Nephron progenitor cell (in vitro differentiated cells): ENCODE data around the gene FAM72B.
"Not testable (repeated sequence)": the region's sequence is repeated elsewhere in the genome, so short reads cannot be mapped to it uniquely, and the experiment has no call there.

Experiments
- DNase-seq: peaks from one replicate; pipeline ENCODE4 v3.0.0; 2021
- H3K27ac Mint-ChIP-seq: 2 replicates; pipeline ENCODE4 v1.8.0; 2021; ENCODE audit warnings: mild to moderate bottlenecking, moderate library complexity, mixed read lengths
- H3K27me3 Mint-ChIP-seq: 2 replicates; pipeline ENCODE4 v1.8.0; 2021; ENCODE audit warnings: mild to moderate bottlenecking, low read depth, mixed read lengths; ENCODE audit not compliant: poor library complexity
- H3K36me3 Mint-ChIP-seq: 2 replicates; pipeline ENCODE4 v1.8.0; 2021; ENCODE audit warnings: low read depth, mixed read lengths
- H3K4me1 Mint-ChIP-seq: 2 replicates; pipeline ENCODE4 v1.8.0; 2021; ENCODE audit warnings: mixed read lengths
- H3K4me3 Mint-ChIP-seq: 2 replicates; pipeline ENCODE4 v1.8.0; 2021; ENCODE audit warnings: mild to moderate bottlenecking, moderate library complexity, mixed read lengths
- H3K9me3 Mint-ChIP-seq: 2 replicates; pipeline ENCODE4 v1.8.0; 2021; ENCODE audit warnings: mild to moderate bottlenecking, moderate library complexity, mixed read lengths

Gene FAM72B

DNA sequence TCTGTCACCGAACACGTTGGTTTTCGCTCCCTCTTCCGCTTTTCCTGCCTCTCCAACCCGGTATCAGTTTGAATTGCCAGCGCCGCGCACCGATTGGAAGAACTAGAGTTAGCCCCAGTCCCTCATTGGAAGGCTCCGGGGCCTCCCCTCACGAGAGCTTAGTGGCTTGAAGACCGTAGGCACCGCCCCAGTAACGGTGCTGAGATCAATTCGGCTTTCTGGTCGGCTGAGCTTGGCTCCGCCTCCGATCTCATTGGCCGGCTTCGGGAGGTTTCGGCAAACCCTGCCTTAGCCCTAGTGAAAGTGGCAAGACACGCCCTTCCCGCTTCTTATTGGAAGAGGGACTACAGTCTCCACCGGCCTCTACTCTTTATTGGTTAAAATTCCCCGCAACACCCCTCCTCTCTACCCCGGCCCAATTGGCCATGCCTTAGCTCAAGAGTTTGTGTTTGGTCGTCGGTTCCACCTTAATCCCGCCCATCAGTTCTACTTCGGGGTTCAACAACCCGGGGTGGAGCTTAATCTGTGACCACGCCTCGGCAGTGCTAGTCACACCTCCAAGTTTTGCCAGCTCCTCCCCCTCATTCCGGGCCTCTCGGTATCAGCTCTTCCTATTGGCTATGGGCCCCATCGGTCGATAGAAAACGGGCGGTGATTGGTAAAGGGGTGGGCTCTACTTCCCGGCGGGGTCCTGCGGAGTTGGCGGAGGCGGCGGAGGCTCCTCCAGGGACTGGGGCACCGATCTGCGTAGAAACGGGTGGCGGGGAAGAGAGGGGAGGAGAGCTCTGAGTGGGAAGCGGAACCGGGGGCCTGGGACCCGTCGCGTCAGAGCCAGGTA, at the start of gene FAM72B, which contains the start of gene SRGAP2C:
Gene FAM72B (minus strand): TSS at position 51 of the 838 bp plus-strand sequence. CDS start 851 bp downstream, outside the sequence.
Gene SRGAP2C (plus strand): TSS at position 686 of the 838 bp plus-strand sequence. CDS start 2,472 bp downstream, outside the sequence.
- not testable (repeated sequence) for H3K27me3 Mint-ChIP-seq, H3K36me3 Mint-ChIP-seq, H3K9me3 Mint-ChIP-seq, H3K4me1 Mint-ChIP-seq
- Mint-ChIP-seq H3K27ac (peak within 1 kb of the TSS; percentile 48), H3K4me3 (peak within 1 kb of the TSS; percentile 89)
- peak; percentile 80 for DNase-seq

GRCh38 chr1:121232445-121233125, 48.4 kb upstream of the FAM72B start:
- not testable (repeated sequence) for H3K36me3 Mint-ChIP-seq, DNase-seq, H3K9me3 Mint-ChIP-seq, H3K4me3 Mint-ChIP-seq, H3K27ac Mint-ChIP-seq, H3K27me3 Mint-ChIP-seq, H3K4me1 Mint-ChIP-seq

GRCh38 chr1:121230636-121231035, 46.5 kb upstream of the FAM72B start:
- not testable (repeated sequence) for H3K36me3 Mint-ChIP-seq

DNA sequence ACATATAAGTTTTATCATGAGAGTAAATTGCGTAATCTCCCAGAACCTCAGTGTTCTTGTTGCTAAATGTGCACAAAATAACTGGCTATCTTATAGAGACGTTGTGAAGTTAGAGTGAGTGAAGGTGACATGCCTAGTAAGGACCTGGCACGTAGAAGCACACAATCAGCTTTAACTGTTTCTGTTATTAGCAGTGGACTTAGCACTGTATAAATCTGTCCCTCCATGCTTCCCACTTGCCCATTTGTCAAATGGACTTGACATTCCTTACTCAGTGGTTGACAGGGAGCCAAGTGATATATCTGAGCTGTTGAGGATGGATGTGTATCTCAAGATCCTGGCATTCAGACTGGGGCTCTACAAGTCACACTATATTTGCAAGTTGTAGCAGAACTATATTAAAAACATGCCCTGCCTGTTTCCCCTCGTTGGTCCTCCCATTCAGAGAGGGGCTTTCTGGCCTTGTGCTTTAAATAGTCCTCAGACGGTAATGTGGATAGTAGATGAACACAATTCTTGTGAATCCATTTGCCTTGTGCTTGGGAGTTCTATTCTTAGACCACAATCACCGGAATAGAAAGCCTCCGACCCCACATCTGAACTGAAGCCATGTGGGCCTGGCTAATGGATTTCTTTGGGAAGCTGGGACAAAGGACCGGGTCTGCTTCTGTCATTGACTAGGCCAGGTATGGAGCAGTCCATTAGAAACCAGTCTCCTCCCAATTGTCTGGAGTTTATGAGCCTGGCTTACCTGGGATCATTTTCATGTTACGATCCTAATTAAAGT, 43.6 kb upstream of the FAM72B start:
- not testable (repeated sequence) for H3K36me3 Mint-ChIP-seq

More at GRCh38 chr1:121230636-121231035, 46.5 kb upstream of the FAM72B start:
- not testable (repeated sequence) for H3K9me3 Mint-ChIP-seq, H3K4me3 Mint-ChIP-seq, H3K4me1 Mint-ChIP-seq, DNase-seq, H3K27ac Mint-ChIP-seq, H3K27me3 Mint-ChIP-seq

GRCh38 chr1:121226925-121227324, 42.8 kb upstream of the FAM72B start:
- DNase-seq, H3K27ac Mint-ChIP-seq, H3K9me3 Mint-ChIP-seq, H3K4me3 Mint-ChIP-seq, H3K4me1 Mint-ChIP-seq, H3K27me3 Mint-ChIP-seq, H3K36me3 Mint-ChIP-seq: not testable (repeated sequence)

More for the DNA sequence above, 43.6 kb upstream of the FAM72B start:
- H3K9me3 Mint-ChIP-seq, H3K27me3 Mint-ChIP-seq, H3K4me3 Mint-ChIP-seq, DNase-seq, H3K27ac Mint-ChIP-seq, H3K4me1 Mint-ChIP-seq: not testable (repeated sequence)

DNA sequence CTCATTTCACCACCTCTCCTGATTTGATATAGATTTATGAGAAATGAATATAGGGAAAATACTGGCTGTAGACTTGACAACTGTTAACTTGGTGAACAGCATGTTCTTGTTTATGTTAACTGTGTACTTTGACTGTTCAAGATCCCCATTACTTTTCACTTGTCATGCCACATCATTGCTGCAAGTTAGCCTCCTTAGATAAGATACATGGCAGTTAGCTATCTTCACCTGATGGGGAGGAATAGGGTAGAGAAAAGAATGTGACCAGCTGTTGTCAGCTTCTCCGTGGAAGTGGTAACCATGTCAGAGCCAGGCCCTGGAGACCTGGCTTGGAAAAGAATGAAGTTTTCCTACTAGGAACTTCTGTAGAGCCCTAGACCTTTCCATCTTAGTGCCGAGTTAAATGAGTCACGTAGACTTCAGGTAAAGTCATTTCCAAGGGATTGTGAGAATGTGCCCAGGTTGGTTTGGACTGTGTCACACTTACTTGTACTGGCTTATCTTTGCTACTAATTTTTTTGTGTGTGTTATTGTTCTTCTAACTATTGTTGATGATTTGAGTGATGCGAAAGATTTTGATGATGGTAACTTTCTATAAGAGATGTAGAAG, 42.3 kb upstream of the FAM72B start:
- not testable (repeated sequence) for H3K9me3 Mint-ChIP-seq, H3K27ac Mint-ChIP-seq, H3K27me3 Mint-ChIP-seq, DNase-seq, H3K4me1 Mint-ChIP-seq, H3K4me3 Mint-ChIP-seq, H3K36me3 Mint-ChIP-seq

DNA sequence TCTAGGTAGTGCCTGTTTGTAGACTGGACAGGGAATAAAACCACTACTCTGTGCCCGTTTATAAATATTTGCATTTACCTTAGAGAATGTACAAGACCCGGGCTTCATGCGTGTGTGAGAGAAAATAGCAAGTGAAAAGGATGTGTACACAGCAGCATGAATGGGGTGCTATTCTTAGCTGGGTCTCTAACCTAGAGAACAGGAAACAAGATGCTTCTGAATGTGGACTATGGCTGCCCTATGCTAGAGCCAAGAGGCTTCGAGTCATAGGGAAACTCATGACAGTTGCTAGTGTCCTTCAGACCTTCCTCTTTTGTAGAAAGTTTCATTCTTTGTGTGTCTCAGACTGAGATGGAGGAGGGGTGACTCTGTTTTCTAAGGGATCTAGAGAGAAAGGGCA, 40.6 kb upstream of the FAM72B start:
- H3K36me3 Mint-ChIP-seq, H3K4me3 Mint-ChIP-seq, H3K4me1 Mint-ChIP-seq, H3K27ac Mint-ChIP-seq, DNase-seq, H3K27me3 Mint-ChIP-seq, H3K9me3 Mint-ChIP-seq: not testable (repeated sequence)

DNA sequence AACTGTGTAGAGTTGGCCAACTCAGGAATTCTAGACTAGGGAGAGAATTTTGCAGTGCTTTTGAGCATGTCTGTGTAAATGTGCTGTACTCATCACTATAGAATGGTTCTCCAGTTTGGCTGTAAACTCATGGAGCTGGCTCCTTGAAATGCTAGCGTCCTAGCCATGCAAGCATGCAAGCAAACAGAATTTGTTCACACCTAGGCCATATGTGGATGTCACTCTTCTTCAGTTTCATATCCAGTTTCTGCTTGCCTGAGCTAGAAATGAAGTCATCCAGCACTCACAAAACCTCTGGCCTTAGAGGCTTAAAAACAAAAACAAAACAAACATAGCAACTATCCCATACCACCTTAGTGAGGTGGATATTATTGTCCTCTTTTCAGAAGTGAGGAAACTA, 37.6 kb upstream of the FAM72B start:
- H3K4me3 Mint-ChIP-seq, DNase-seq, H3K9me3 Mint-ChIP-seq, H3K36me3 Mint-ChIP-seq, H3K27ac Mint-ChIP-seq, H3K4me1 Mint-ChIP-seq, H3K27me3 Mint-ChIP-seq: not testable (repeated sequence)

GRCh38 chr1:121216676-121217075, 32.5 kb upstream of the FAM72B start:
- H3K27me3 Mint-ChIP-seq, H3K4me1 Mint-ChIP-seq, H3K4me3 Mint-ChIP-seq, DNase-seq, H3K27ac Mint-ChIP-seq, H3K36me3 Mint-ChIP-seq, H3K9me3 Mint-ChIP-seq: not testable (repeated sequence)

- not testable (repeated sequence) for H3K4me1 Mint-ChIP-seq, DNase-seq, H3K27me3 Mint-ChIP-seq, H3K9me3 Mint-ChIP-seq, H3K27ac Mint-ChIP-seq, H3K36me3 Mint-ChIP-seq, H3K4me3 Mint-ChIP-seq
Measured at GRCh38 chr1:121215699-121216417, 31.7 kb upstream of the FAM72B start.

DNA sequence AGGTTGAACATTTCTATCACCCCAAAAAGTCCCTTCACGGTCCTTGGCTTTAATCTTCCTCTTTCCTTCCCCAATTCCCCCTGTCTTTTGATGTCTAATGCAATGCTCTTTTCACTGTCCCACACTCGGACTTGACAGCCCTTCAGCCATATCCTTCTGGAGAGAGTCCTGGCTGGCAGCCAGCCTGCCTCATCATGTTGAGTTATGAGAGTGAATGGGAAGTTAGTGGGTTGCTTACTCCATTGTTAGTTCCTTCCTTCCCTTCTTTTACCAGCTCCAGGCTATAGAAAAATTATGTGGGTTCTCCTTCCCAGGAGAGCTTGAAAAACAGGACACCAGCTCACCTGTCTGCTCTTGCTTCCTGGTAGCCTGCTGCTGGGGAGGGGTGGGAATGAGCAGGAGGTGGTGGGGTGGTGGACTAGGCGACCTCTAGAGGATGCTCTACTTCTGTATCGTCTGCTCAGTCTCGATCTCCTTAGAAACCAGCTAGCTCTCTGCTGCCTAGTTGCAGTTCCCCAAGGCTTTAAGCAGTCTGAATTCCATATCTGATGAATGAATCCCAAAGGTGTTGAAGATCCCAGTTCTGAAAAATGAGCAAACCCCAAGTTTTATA, 30.5 kb upstream of the FAM72B start:
- not testable (repeated sequence) for H3K9me3 Mint-ChIP-seq, H3K4me3 Mint-ChIP-seq, H3K27me3 Mint-ChIP-seq, H3K4me1 Mint-ChIP-seq, DNase-seq, H3K27ac Mint-ChIP-seq, H3K36me3 Mint-ChIP-seq

- H3K36me3 Mint-ChIP-seq, H3K27me3 Mint-ChIP-seq, DNase-seq, H3K9me3 Mint-ChIP-seq, H3K4me3 Mint-ChIP-seq, H3K27ac Mint-ChIP-seq, H3K4me1 Mint-ChIP-seq: not testable (repeated sequence)
Measured at GRCh38 chr1:121213491-121213890, 29.4 kb upstream of the FAM72B start.

- H3K36me3 Mint-ChIP-seq, H3K27me3 Mint-ChIP-seq, H3K9me3 Mint-ChIP-seq, H3K4me1 Mint-ChIP-seq, DNase-seq, H3K27ac Mint-ChIP-seq, H3K4me3 Mint-ChIP-seq: not testable (repeated sequence)
Measured at GRCh38 chr1:121210778-121211177, 26.6 kb upstream of the FAM72B start.
